ENCODE measurements around the gene EDC3. TPM values are rescaled to one million over a fixed set of nuclear protein-coding genes. Genes with fewer than 3 reads are reported as not detected.

The EDC3 gene
- total RNA-seq, 1 donor: 9.8 TPM

DNA sequence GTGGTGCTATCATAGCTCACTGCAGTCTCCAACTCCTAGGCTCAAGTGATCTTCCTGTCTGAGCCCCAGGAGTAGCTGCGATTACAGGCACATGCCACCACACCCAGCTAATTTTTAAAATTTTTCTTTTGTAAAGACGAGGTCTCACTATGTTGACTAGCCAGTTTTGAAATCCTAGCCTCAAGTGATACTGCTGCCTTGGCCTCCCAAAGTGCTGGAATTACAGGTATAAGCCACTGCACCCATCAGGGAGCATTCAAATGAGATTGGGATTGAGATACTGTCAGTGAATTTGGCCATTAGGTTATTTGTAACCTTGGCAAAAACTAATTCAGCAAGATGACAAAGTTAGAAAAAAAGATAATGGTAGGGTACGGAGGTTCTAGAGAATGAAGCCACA lies 21.7 kb downstream of the EDC3 start:
- Histone ChIP-seq H3K9me3 (ENCODE audit: low read depth, low read length) (no peaks in the 10 kb centered on the region), H4K20me1 (ENCODE audit: insufficient read depth, low read length) (peaks cover 13% of the 10 kb centered on the region), H3K79me2 (ENCODE audit: insufficient read depth, low read length) (peaks cover 34% of the 10 kb centered on the region), H3K4me1 (ENCODE audit: insufficient read depth, low read length) (no peaks in the 10 kb centered on the region), H3K4me2 (ENCODE audit: insufficient read depth, low read length) (no peak overlapping the region), H3K27me3 (ENCODE audit: insufficient read depth, low read length) (no peaks in the 10 kb centered on the region), H3K4me3 (ENCODE audit: insufficient read depth, low read length) (no peak overlapping the region), H2AFZ (ENCODE audit: low read length) (no peak overlapping the region), H3K27ac (ENCODE audit: low read depth, low read length) (no peak overlapping the region), H3K36me3 (ENCODE audit: insufficient read depth, low read length) (peaks cover 34% of the 10 kb centered on the region)
- TF ChIP-seq, protein P1, sequence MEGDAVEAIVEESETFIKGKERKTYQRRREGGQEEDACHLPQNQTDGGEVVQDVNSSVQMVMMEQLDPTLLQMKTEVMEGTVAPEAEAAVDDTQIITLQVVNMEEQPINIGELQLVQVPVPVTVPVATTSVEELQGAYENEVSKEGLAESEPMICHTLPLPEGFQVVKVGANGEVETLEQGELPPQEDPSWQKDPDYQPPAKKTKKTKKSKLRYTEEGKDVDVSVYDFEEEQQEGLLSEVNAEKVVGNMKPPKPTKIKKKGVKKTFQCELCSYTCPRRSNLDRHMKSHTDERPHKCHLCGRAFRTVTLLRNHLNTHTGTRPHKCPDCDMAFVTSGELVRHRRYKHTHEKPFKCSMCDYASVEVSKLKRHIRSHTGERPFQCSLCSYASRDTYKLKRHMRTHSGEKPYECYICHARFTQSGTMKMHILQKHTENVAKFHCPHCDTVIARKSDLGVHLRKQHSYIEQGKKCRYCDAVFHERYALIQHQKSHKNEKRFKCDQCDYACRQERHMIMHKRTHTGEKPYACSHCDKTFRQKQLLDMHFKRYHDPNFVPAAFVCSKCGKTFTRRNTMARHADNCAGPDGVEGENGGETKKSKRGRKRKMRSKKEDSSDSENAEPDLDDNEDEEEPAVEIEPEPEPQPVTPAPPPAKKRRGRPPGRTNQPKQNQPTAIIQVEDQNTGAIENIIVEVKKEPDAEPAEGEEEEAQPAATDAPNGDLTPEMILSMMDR (IDR thresholded peaks at IDR 0.05; ENCODE audit: extremely low read depth, low read depth, low read length): no peak
- DNase-seq (ENCODE audit: insufficient read length, low spot score, missing footprints): no peak

DNA sequence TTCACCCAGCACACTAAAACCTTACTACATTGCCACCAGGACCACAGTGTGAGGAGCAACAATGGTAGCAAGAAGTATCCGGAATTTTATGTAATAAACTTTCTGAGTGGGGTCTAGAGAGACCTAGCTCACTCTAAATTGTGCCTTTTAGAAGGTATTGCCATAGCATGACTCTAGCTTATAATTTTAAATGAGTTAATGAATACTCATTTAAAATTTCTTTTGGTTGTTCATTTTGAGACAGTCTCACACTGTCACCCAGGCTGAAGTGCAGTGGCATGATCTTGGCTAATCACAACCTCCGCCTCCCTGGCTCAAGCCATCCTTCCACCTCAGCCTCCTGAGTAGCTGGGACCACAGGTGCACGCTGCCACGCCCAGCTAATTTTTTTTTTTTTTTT lies 26.2 kb downstream of the EDC3 start:
- Histone ChIP-seq H3K27ac (ENCODE audit: low read depth, low read length) (no peak overlapping the region), H3K4me2 (ENCODE audit: insufficient read depth, low read length) (no peak overlapping the region), H3K9me3 (ENCODE audit: low read depth, low read length) (no peaks in the 10 kb centered on the region), H3K36me3 (ENCODE audit: insufficient read depth, low read length) (peaks cover 30% of the 10 kb centered on the region), H3K4me3 (ENCODE audit: insufficient read depth, low read length) (no peak overlapping the region), H4K20me1 (ENCODE audit: insufficient read depth, low read length) (peaks cover 22% of the 10 kb centered on the region), H2AFZ (ENCODE audit: low read length) (no peak overlapping the region), H3K79me2 (ENCODE audit: insufficient read depth, low read length) (peaks cover 33% of the 10 kb centered on the region), H3K27me3 (ENCODE audit: insufficient read depth, low read length) (no peaks in the 10 kb centered on the region), H3K4me1 (ENCODE audit: insufficient read depth, low read length) (peaks cover under 1% of the 10 kb centered on the region)
- TF ChIP-seq, protein P1 (IDR thresholded peaks at IDR 0.05; ENCODE audit: extremely low read depth, low read depth, low read length): no peak
- no peak for DNase-seq (ENCODE audit: insufficient read length, low spot score, missing footprints)

- no peak for DNase-seq (ENCODE audit: insufficient read length, low spot score, missing footprints)
- Histone ChIP-seq H3K36me3 (ENCODE audit: insufficient read depth, low read length) (peaks cover 16% of the 10 kb centered on the region), H4K20me1 (ENCODE audit: insufficient read depth, low read length) (peaks cover 34% of the 10 kb centered on the region), H3K4me3 (ENCODE audit: insufficient read depth, low read length) (no peak overlapping the region), H3K27me3 (ENCODE audit: insufficient read depth, low read length) (no peaks in the 10 kb centered on the region), H3K4me2 (ENCODE audit: insufficient read depth, low read length) (no peak overlapping the region), H3K4me1 (ENCODE audit: insufficient read depth, low read length) (peaks cover 11% of the 10 kb centered on the region), H3K79me2 (ENCODE audit: insufficient read depth, low read length) (peaks cover 31% of the 10 kb centered on the region), H3K27ac (ENCODE audit: low read depth, low read length) (no peak overlapping the region), H3K9me3 (ENCODE audit: low read depth, low read length) (no peaks in the 10 kb centered on the region), H2AFZ (ENCODE audit: low read length) (no peak overlapping the region)
- TF ChIP-seq, protein P1 (IDR thresholded peaks at IDR 0.05; ENCODE audit: extremely low read depth, low read depth, low read length): no peak
Observed at GRCh38 chr15:74667975-74668374, 27.8 kb downstream of the EDC3 start.

GRCh38 chr15:74664670-74665069 lies 31.2 kb downstream of the EDC3 start:
- Histone ChIP-seq H3K4me3 (ENCODE audit: insufficient read depth, low read length) (no peak overlapping the region), H3K27me3 (ENCODE audit: insufficient read depth, low read length) (no peaks in the 10 kb centered on the region), H3K36me3 (ENCODE audit: insufficient read depth, low read length) (no peaks in the 10 kb centered on the region), H3K27ac (ENCODE audit: low read depth, low read length) (no peak overlapping the region), H3K4me1 (ENCODE audit: insufficient read depth, low read length) (peaks cover 11% of the 10 kb centered on the region), H3K4me2 (ENCODE audit: insufficient read depth, low read length) (no peak overlapping the region), H4K20me1 (ENCODE audit: insufficient read depth, low read length) (peaks cover 37% of the 10 kb centered on the region), H3K79me2 (ENCODE audit: insufficient read depth, low read length) (peaks cover 41% of the 10 kb centered on the region), H2AFZ (ENCODE audit: low read length) (no peak overlapping the region), H3K9me3 (ENCODE audit: low read depth, low read length) (no peaks in the 10 kb centered on the region)
- DNase-seq (ENCODE audit: insufficient read length, low spot score, missing footprints): no peak
- TF ChIP-seq, protein P1 (IDR thresholded peaks at IDR 0.05; ENCODE audit: extremely low read depth, low read depth, low read length): no peak
